NCI-H460 (cell line): ENCODE results near the gene NOB1. TPM values are rescaled to one million over a fixed set of nuclear protein-coding genes. Genes with fewer than 3 reads are reported as not detected.
A peak's percentile ranks its signal among the peaks of the same experiment; 100 is the strongest.

Source experiments
- DNase-seq: peaks from one replicate; pipeline ENCODE4 v3.0.0-alpha.2; 2016; ENCODE audit warnings: low read depth; ENCODE audit errors: extremely low read depth
- total RNA-seq: library from RNA; depleted of rRNA; stranded (reverse); fragments of >200 nt; shearing (Covaris generic); gene quantifications from 2 replicates; pipeline ENCODE4 v1.2.3, GENCODE V29; 2014

The NOB1 gene
- total RNA-seq, 1 experiment from 2014 or later, result 42.7 TPM

DNA sequence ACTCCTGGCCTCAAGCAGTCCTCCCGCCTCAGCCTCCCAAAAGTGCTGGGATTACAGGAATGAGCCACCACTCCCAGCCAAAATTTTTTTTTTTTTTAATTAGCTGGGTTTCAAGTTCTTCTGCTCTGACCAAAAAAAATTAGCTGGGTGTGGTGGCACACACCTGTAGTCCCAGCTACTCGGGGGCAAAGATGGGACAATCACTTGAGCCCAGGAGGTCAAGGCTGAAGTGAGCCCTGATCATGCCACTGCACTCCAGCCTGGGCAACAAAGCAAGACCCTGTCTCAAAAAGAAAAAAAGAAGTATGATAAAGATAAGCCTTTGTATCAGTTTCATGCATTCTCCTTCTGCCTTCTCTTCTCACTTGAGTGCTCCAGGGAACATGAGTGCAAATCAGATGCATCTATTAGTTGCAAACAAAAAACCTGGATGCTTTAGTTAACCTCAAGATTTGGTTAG, 30.3 kb downstream of the NOB1 start:
- no peak for DNase-seq

DNA sequence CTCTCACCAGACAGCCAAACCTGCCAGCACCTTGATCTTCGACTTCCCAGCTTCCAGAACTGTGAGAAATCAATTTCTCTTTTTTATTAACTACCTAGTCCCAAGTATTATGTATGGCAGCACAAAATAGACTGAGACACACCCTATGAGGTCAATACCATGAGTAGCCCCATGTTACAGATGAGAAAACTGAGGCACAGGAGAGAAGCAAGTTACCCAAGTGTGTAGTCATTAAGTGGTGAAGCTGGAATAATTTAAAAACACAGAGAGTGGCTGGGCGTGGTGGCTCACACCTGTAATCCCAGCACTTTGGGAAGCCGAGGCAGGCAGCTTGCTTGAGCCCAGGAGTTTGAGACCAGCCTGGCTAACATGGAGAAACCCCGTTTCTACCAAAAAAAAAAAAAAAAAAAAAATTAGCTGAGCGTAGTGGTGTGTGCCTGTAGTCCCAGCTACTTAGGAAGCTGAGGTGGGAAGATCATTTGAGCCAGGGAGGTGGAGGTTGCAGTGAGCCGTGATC, 33.2 kb downstream of the NOB1 start:
- DNase-seq, result no peak

DNA sequence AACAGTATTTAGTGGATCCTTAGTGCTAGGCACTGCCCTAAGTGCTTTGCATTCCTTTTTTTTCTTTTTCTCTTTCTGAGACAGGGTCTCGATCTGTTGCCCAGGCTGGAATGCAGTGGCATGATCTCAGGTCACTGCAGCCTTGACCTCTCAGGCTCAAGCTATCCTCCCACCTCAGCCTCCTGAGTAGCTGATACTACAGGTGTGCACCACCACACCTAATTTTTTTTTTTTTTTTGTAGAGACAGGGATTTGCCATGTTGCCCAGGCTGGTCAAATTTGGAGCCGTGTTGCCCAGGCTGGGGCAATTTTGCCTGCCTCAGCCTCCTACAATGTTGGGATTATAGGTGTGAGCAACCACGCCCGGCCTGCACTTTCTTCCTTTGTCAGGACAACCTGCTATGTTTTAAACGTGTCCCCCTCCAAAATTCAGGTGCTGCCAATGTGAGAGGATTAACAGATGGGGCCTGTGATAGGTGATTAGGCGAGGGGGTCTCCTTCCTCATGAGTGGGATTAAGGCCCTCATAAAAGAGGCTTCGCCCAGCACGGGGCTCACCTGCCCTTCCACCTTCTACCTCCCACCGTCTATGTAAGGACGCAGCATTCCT, 33.8 kb downstream of the NOB1 start:
- DNase-seq, result no peak

DNA sequence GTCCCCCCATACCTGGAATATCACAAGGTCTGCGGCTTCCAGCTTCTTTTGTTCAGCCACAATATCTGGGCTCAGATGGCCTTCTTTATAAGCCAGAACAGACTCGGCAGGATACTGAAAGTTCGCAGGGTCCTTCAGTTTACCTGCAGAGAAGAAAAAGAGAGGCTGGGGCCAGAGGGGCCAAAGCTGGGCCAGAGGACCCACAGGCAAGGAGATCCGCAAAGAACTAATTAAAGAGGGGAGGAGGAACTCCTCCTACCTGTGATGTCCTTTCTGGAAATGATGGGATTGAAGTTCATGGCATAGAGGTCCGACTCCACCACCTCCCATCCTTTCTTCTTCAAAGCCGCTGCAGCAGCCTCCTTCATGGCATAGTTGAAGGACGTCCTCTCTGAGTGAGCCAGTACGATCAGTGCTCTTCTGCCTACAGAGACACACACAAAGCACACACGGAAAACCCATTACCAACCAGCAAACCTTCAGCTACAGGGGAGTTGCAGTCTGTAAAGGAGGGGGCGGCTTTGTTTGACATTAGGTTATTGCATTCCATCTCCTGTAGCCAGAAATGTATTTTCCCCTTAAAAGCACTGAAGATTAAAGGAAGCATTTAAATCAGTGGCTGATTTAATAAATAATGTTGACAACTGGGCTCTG, 36.5 kb downstream of the NOB1 start:
- DNase-seq, result no peak

DNA sequence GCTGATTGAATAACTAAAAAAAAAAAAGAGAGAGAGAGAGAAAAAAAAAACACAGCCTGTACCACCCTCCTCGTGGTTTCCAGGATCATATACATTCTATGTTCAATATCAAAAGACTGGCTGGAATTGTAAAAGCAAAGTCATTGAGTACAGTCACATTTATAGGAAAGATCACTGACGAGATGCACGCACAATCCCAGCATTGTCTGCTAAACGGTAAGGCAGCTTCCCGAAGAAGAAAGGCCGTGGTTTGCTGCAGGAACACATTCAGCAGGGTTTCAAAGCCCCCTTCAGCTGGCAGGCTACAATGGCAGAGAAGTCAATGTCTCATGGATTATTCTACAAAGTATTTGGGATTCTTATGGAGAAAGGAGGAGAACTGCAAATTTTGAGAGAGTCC, 37.7 kb downstream of the NOB1 start:
- no peak for DNase-seq

DNA sequence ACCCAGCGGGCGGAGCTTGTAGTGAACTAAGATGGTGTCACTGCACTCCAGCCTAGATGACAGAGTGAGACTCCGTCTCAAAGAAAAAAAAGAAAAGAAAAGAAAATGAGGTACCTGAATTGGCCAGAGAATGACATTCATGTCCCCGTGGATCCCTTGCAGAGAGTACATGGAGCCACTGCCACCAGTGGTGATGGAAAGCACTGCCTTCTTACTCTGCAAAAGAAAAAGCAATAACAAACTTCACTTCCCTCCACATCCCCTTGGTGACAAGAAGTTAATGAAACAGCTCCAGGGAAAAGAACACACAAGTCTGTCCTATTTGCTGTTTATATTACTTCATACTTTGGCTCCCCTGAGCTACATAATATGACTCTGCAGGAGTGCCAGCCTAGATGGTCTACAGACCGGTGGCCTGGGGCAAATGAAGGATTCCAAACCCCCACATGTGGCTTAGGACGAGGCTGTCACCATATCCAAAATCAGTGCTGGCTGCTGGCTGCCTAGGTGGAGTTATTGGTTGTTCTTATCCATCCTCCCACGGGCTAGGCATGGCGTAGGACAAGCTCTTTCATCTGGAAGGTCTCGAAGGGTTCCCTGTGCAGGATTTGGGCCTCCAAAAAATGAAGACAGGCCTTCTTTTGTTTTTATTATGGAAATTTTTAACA, 41.7 kb downstream of the NOB1 start:
- no peak for DNase-seq

DNA sequence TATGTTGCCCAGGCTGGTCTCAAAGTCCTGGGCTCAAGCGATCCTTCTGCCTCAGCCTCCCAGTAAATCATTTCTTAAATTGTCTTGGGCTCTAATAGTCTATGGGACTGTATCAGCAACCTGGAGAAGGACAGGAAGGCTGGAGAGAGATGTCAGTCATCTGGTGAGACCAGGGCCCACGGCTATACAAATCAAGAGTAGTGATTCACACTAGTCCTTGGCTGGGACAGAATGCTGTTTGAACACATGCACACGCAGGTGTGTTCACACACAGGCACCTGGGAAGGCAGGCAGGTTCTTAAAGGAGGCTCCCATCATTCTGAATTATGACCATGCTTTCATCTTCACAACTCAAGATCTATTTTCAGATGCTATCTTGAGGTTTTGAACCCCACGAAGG, 42.4 kb downstream of the NOB1 start:
- DNase-seq, result no peak

DNA sequence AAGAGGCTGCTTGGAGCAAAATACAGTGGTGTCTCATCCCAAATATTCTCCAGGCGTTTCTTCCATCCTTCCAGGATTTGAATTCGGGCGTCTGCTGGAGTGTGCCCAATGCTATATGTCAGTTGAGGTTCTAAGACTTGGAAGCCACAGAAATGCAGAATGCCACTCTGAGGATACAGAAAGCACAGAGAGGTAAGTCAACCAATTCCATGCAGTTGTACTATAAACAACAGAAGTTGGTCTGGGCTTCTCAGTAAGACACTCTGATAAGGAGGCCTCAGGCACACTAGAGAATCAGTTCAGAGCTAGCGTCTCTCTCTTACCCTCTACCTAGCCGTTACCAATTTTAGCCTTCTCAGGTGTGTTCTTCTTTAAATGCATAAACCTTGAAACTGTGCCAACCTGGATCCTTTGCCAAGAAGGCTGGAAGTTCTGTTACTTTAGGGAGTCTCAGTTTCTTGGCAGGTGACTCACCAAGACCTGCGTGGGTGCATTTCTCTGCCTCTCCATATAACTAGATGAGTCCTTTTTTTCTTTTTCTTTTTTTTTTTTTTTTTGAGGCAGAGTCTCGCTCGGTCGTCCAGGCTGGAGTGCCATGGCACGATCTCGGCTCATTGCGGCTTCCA, 43.5 kb downstream of the NOB1 start:
- no peak for DNase-seq

DNA sequence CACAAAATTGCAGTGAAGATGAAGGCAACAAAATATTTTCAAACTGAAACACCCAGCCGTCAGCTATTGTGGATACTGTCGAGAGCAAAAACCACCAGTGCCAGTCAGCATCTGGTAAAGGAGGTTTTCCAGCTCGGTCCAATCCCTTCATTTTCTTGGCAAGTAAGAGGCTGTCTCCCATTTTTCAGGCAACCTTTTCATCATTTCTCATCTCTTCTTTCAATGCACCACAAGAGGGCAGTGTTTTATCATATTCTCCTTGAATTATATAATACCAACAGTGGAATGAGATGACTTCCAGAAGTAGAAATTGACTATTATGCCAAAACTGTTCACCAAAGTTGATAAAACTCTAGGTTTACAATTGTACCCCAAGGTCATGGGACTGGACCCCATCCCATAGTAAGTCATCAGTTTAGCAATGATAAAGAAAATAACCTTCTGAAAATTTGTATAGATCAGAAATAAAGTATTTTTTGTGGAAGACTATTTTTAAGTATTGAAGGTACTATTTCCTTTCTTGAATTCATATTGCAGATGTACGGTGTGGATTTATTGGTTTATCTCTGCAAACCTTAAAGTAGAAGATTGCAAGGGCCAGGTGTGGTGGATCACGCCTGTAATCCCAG, 45.2 kb downstream of the NOB1 start:
- DNase-seq, result peak; percentile 69

DNA sequence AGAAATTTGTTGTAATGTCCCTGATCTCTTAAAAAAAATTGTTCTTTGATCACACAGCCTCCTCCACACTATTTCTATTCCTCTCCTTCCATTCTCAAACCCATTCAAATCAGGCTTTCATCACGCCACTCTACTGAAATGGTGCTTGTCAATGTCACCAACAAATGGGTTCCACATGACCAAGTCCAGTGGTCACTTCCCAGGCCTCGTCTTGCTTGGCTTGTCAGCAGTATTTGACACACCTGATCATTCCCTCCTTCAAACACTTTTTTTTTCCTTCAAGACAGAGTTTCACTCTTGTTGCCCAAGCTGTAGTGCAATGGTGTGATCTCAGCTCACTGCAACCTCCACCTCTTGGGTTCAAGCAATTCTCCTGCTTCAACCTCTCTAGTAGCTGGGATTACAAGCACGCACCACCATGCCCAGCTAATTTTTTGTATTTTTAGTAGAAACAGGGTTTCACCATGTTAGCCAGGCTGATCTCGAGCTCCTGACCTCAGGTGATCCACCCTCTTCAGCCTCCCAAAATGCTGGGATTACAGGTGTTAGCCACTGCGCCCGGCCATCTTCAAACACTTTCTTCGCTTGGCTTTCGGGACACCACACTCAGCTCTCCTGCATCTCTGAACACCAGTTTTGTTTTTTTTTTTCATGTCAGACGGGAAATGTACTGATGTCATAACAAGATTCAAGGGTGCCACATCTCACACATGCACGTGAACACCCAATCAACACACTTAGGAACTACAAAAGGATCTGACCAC, 46.6 kb downstream of the NOB1 start:
- no peak for DNase-seq

DNA sequence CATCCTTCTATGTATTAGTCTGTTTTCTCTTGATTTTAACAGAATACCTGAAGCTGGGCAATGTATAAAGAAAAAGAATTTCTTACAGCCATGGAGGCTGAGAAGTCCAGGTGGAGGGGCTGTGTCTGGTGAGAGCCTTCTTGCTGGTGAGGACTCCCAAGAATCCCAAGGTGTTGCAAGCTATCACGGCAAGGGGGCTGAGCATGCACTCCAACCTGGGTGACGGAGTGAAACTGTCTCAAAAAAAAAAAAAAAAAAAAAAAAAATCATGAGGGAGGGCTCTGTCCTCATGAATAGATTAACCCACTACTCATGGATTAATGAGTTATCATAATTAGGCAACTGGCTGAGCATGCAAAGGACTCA, 47.8 kb downstream of the NOB1 start:
- DNase-seq, result no peak

DNA sequence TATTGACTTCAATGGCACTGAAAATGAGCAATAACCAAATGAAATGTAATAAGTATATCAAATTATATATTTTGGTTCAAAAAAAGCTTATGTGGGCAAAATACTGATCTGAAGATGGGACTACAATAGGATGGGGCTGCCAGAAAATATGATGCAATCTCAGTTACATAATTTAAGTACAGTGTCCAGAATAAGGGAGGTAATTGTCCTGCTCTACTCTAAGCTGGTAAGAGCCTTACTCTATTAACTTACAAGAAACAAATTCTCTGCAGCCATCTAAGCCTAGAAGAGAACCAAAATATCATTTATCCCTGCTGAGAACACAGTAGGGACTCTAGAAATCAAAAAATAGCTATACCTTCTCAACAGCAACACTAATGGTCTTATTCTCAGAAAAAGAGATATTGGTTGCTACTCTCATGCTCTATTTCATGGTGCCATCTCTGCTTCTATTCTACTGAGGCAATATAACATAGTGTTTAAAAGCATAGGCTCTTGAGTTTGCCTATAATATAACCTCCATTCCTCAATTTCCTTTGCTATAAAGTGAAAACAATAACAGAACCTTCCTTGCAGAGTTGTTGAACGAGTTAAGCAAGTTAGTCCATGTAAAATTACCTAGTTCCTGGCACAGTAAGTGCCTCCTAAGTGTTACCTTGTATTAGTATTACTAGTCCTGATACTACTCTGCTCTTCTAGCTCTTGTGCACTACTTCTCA, 48.3 kb downstream of the NOB1 start:
- DNase-seq, result no peak

DNA sequence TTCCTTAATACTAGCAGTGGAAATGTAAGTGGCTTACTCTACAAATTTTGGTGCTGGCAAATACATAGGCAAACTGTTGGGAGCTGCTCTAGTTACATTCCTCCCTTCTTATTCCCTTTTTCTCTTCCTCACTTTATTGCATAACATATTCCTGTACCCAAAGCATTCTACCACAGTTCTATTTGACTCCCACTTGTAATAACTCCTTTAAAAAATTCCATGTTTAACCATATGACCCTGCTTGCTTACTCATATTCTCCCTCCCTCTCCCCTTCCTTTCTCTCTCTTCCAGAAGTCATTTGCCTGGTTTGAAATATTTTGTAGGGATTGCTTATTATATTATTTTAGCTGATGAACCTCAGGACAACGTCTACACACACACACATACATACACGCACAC, 51.1 kb downstream of the NOB1 start:
- no peak for DNase-seq

DNA sequence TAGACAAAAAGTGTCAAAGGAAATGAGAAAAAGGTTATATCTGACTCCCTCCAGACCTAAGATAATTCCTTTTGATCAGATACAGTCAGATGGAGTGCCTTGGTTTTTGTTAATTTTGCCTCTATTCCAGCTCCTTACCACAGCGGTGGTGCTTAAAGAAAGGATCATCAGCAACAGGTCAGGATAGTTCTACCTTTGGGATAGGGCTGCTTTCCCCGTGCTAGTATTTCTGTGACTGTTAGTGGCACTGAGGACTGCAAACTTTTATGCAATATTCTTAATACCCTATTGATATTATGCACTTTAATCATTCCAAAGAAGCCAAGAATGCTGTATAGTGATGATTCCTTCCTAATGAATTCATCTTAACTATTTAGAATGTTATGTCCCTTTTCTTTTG, 52.9 kb downstream of the NOB1 start:
- no peak for DNase-seq

DNA sequence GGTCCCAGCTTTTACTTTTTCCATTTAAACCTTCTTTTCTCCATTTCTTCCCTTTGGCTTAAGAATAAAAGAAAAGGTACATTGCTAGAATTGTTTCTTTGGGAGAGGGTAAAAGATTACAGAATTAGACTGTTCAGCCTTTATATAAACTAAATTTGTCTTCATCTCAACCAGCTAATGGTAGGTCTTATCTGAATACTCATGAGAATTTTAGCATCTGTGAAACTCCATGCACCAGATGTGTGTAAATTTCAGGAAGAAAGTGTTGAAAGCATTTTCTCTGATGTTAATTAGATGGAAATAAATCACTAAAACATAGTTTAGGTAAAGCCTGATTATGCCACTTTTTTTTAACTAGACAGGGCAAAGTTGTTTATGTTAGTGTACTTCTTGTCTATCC, 53.3 kb downstream of the NOB1 start:
- no peak for DNase-seq

DNA sequence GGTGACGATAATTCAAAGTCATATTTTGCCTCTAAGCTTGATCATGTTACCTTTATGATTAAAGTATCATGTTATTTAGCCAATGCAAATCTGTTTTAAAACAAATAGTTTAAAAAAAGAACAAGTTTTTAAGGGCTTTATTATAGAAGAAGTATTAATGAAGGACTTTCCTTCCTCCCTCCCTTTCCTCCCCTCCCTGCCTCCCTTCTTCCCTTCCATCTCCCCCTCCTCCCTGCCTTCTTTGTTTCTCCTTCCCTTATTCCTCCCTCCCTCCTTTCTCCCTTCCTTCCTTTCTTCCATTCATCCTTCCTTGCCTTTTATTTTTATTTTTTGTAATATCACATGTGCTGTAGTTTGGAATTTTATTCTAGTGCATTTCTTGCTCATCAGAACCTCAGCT, 54.8 kb downstream of the NOB1 start:
- no peak for DNase-seq

DNA sequence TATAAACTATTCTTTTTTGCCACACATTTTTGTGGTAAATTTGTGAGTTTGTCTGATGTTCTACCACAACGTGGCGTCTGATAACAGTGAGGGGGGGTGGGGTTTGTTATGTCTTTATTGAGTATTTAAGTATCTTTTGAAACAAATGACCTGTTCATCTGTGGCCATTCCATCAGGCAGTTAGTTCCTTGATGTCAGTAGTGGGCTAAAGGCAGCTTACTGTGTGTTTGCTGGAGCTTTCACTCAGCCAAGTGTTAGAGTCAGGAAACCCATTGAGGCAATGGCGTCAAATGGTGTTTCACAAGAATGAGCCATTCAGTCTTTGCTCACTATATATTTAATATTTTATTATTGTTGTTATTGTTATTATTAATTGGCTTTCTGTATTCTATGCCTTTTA, 56.3 kb downstream of the NOB1 start:
- no peak for DNase-seq

DNA sequence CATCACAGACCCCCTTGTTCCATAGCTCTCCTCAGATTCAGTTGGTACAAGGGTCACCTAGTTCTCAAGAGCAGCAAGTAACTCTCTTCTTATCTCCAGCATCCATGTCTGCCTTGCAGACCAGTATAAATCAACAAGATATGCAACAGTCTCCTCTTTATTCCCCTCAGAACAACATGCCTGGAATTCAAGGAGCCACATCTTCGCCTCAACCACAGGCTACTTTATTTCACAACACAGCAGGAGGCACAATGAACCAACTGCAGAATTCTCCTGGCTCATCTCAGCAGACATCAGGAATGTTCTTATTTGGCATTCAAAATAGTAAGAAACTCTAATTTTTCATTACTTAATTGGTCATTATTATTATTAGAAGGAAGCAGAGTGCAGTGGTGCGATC, 60.8 kb downstream of the NOB1 start:
- DNase-seq, result no peak

DNA sequence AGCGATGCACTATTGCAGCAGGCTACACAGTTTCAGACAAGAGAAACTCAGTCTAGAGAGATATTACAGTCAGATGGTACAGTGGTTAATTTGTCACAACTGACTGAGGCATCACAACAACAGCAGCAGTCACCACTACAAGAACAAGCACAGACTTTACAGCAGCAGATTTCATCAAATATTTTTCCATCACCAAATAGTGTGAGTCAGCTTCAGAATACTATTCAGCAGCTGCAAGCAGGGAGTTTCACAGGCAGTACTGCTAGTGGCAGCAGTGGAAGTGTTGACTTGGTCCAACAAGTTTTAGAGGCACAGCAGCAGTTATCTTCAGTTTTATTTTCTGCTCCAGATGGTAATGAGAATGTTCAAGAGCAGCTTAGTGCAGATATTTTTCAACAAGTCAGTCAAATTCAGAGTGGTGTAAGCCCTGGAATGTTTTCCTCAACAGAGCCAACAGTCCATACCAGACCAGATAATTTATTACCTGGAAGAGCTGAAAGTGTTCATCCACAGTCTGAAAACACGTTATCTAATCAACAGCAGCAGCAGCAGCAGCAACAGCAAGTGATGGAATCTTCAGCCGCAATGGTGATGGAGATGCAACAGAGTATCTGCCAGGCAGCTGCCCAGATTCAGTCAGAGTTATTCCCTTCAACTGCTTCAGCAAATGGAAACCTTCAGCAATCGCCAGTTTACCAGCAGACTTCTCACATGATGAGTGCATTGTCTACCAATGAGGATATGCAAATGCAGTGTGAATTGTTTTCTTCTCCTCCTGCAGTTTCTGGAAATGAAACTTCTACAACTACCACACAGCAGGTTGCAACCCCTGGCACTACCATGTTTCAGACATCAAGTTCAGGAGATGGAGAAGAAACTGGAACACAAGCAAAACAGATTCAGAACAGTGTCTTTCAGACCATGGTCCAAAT, 62.5 kb downstream of the NOB1 start:
- DNase-seq, result no peak
